ENCODE data around the gene EPN3. TPM values are rescaled to one million over a fixed set of nuclear protein-coding genes. Genes with fewer than 3 reads are reported as not detected.

Gene EPN3
- polyA plus RNA-seq, 1 donor from 2014 or later, result not detected

- Histone ChIP-seq H3K9me2 (ENCODE audit: insufficient read depth, low read length) (no peaks in the 10 kb centered on the region), H3K79me2 (replicated peaks; ENCODE audit: insufficient read depth, low read length) (no peaks in the 10 kb centered on the region), H3K27ac (ENCODE audit: low read length) (peak overlapping the region; percentile 62), H4K20me1 (ENCODE audit: insufficient read depth) (no peaks in the 10 kb centered on the region), H3K4me2 (ENCODE audit: low read length) (no peak overlapping the region), H3K36me3 (ENCODE audit: insufficient read depth, low read length) (no peaks in the 10 kb centered on the region), H3K9me3 (ENCODE audit: low read length) (no peaks in the 10 kb centered on the region), H3K9ac (ENCODE audit: low read length) (peak overlapping the region; percentile 51), H3F3A (ENCODE audit: insufficient read depth, low read length, poor library complexity, severe bottlenecking) (no peaks in the 10 kb centered on the region), H3K27me3 (ENCODE audit: insufficient read depth, low read depth, low read length) (no peaks in the 10 kb centered on the region), H2AFZ (ENCODE audit: low read depth, low read length) (no peak overlapping the region), H3K4me3 (ENCODE audit: low read length) (peak overlapping the region; percentile 11)
- no peak for TF ChIP-seq MXI1 (conservative IDR thresholded peaks at IDR 0.05; ENCODE audit: poor library complexity, severe bottlenecking)
- no peak for TF ChIP-seq RAD21 (conservative IDR thresholded peaks at IDR 0.05)
- no peak for TF ChIP-seq EP300 (conservative IDR thresholded peaks at IDR 0.05; ENCODE audit: poor library complexity, severe bottlenecking)
- TF ChIP-seq TAF1 (IDR thresholded peaks at IDR 0.05; ENCODE audit: low read depth), result no peak
- no peak for TF ChIP-seq REST (IDR thresholded peaks at IDR 0.05; ENCODE audit: borderline replicate concordance)
- TF ChIP-seq POLR2AphosphoS5 (IDR thresholded peaks at IDR 0.05), result no peak
- no peak for TF ChIP-seq CTCF (IDR thresholded peaks at IDR 0.05; ENCODE audit: poor library complexity, severe bottlenecking)
- TF ChIP-seq SMC3 (conservative IDR thresholded peaks at IDR 0.05; ENCODE audit: poor library complexity), result no peak
These were observed 37.5 kb downstream of the EPN3 start for GRCh38 chr17:50570032-50570431.

GRCh38 chr17:50570528-50570927 is 38.0 kb downstream of the EPN3 start:
- Histone ChIP-seq H3K4me3 (ENCODE audit: low read length) (peak overlapping the region; percentile 11), H3K9me3 (ENCODE audit: low read length) (no peaks in the 10 kb centered on the region), H3K27me3 (ENCODE audit: insufficient read depth, low read depth, low read length) (no peaks in the 10 kb centered on the region), H3K4me2 (ENCODE audit: low read length) (no peak overlapping the region), H3K27ac (ENCODE audit: low read length) (peak overlapping the region; percentile 62), H3F3A (ENCODE audit: insufficient read depth, low read length, poor library complexity, severe bottlenecking) (no peaks in the 10 kb centered on the region), H3K9me2 (ENCODE audit: insufficient read depth, low read length) (no peaks in the 10 kb centered on the region), H4K20me1 (ENCODE audit: insufficient read depth) (no peaks in the 10 kb centered on the region), H3K36me3 (ENCODE audit: insufficient read depth, low read length) (no peaks in the 10 kb centered on the region), H3K79me2 (replicated peaks; ENCODE audit: insufficient read depth, low read length) (no peaks in the 10 kb centered on the region), H2AFZ (ENCODE audit: low read depth, low read length) (no peak overlapping the region), H3K9ac (ENCODE audit: low read length) (peak overlapping the region; percentile 51)
- no peak for TF ChIP-seq EP300 (conservative IDR thresholded peaks at IDR 0.05; ENCODE audit: poor library complexity, severe bottlenecking)
- no peak for TF ChIP-seq EZH2 (IDR thresholded peaks at IDR 0.05; ENCODE audit: borderline replicate concordance, insufficient read depth, low read length, poor library complexity, severe bottlenecking)
- TF ChIP-seq SMC3 (conservative IDR thresholded peaks at IDR 0.05; ENCODE audit: poor library complexity), result no peak
- peak; percentile 37 for TF ChIP-seq POLR2AphosphoS5 (IDR thresholded peaks at IDR 0.05)
- no peak for TF ChIP-seq CTCF (IDR thresholded peaks at IDR 0.05; ENCODE audit: poor library complexity, severe bottlenecking)
- no peak for TF ChIP-seq TAF1 (IDR thresholded peaks at IDR 0.05; ENCODE audit: low read depth)
